HTERT RPE-1 (cell line): ENCODE measurements around the gene CCL15.

Experiments used
- in situ Hi-C: fragments of 300-500 bp; cut with MboI; formaldehyde crosslinking; loops from 4 replicates; pipeline ENCODE4 v1.14.3; 2020; ENCODE audit warnings: low sequenced_read_pairs

The CCL15 gene

DNA sequence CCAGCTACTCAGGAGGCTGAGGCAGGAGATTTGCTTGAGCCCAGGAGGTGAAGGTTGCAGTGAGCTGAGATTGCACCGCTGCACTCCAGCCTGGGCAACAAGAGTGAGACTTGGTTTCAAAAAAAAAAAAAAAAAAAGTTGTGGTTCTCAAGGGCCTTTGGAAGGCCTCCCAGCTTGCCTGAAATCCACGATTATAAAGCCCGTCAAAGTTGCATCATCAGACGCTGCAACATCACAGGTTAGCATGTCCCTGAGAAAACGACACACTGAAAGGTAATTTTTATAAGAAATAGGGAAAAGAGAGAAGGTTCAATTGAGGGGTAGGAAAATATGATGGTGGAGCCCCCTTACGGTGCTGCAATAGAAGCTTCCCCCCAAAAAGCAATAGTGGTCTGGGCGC lies 53.3 kb downstream of the CCL15 start:
- in situ Hi-C loops = no loop called here
